Fibroblast of skin of left biceps (primary cell): Measurements from ENCODE around the gene CRYGS.
"Not testable (repeated sequence)": the region's sequence is repeated elsewhere in the genome, so short reads cannot be mapped to it uniquely, and the experiment has no call there.

Source experiments
- DNase-seq, 2 experiments: peaks; one replicate each; pipeline ENCODE4 v3.0.0-alpha.2; 2013; ENCODE audit warnings: low read depth in 2 of 2

Gene CRYGS

DNA sequence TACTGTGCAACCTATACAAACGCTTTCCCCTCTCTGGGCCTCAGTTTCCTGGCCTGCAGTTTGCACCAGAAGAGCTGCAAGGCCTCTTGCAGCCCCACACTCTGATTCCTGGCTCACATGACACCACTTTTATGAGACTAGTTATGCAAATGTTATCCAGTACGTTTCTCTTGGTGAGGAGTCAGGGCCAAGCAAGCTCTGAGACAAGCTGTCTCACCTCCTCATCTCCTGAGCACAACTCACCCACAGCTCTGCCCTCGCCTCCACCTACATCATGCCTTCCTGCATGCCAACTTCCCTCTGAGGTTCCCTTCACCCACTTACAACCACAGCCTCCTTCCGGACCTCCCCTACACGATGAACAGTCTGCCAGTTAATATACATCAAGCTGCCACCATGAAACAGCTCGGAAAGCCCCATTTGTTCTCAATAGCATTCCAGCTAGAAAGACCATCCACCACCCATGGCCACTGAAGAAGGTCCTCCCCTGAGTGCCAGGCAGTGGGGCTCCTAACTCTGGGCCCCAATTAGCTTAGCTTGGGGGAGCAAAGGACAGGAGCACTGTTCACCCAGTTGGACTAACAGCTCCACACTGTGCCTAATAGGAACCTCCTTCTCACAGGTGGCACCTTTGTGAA is 25.0 kb downstream of the CRYGS start:
- DNase-seq: no peak

DNA sequence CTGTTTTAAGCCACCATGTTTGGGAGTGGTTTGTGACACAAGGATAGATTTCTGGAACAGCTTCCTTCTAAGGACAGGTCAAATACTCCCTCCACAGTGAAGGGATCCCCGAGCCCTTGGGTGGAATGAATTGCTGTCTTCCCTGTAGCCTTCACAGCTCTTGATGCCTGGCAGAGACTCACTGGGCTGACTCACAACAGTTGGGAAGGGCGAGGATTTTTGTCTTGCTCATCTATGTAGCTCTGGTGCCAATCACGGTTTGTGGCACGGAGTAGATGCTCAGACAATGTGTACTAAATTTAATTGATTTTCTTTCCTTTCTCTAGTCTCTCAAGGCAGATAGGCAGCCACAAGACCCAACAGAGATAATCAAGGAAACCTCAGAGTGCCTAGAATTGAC is 27.0 kb downstream of the CRYGS start:
- DNase-seq: no peak

- no peak for DNase-seq
Measured at GRCh38 chr3:186516646-186517045, 27.5 kb downstream of the CRYGS start.

GRCh38 chr3:186515125-186515524 is 29.1 kb downstream of the CRYGS start:
- no peak for DNase-seq

- no peak for DNase-seq
Measured at GRCh38 chr3:186514296-186515002, 29.7 kb downstream of the CRYGS start.

- DNase-seq: no peak
Measured at GRCh38 chr3:186513386-186513785, 30.8 kb downstream of the CRYGS start.

GRCh38 chr3:186512570-186513302 is 31.4 kb downstream of the CRYGS start:
- no peak for DNase-seq

DNA sequence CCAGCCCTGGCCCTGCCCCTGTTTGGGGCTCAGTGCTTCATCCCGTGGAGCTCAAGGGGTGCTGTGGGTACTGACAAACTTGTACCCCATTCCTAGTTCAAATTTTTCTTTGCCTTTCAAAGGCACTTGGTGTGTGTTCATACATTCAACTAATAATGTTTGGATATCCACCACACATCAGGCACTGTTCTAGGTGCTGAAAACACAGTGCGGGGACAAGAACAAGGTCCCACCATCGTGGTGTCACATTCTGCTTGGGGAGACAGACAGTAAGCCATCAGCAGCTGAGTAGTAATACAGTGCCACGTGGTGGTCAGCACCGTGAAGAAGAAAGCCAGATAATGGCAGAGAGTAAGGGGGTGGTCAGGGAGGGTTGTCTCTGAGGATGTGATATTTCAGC is 32.5 kb downstream of the CRYGS start:
- DNase-seq: no peak

DNA sequence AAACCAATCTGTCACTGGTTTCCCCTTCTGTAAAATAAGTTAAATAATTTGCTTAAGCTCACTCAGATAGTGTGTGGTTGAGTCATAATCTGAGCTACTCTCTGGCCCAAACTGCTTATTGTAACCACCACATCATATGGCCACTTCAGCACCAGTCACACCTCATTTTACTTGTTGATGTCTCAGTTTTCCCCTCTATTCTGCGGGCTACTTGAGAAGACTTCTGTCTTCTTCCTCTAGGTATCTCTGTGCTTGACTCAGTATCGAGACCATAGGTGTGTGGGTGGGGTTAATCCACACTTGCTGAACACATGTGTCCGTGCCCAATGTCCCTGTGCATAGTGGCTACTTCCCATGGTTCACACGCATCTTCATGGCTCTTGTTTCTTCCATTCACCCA is 32.9 kb downstream of the CRYGS start:
- no peak for DNase-seq

- DNase-seq: no peak
Measured at GRCh38 chr3:186510374-186511079, 33.7 kb downstream of the CRYGS start.

DNA sequence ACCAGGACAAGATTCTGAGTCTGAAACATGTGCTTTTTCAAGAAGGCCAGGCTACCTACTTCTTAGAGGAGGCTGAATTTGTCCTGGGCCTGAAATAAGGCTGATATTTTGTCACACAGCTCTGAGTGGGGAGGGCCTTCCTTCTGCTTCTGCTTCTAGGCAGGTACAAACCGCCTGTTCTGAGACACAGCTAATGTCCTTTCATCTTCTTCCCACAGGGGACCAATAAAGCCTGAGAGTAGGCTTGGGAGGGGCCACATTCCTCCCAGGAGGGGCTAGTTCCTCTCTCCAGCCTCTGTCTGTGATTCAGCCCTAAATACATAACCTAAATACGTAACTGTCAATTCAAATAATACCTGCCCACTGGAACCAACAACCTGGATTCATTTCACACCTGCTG is 34.8 kb downstream of the CRYGS start:
- no peak for DNase-seq

- DNase-seq: no peak
Measured at GRCh38 chr3:186506857-186507256, 37.3 kb downstream of the CRYGS start.

DNA sequence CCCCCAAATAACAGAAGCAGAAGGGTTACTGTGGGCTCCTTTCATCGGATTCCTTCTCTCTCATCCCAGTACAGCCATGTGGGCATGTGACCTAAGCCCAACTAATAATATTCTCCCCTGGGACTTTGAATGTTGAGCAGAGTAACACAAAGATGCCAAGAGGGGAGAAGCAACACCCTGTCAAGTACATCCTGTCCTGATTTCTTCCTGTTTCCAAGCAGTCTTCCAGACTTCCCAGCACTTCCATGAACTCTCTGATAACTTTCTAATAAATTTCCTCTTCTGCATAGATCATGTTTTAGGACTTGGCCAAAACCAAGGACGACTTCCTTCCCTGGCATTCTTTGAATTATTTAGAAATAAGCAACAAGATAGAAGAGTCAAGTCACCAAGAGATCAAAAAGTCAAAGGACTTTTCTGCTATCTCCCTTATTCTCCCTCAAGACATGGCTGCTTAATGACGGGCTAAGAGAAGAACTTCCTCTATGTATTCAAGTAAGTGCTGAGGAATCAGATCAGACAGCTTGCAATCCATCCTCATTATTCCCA is 37.9 kb downstream of the CRYGS start:
- DNase-seq: no peak

DNA sequence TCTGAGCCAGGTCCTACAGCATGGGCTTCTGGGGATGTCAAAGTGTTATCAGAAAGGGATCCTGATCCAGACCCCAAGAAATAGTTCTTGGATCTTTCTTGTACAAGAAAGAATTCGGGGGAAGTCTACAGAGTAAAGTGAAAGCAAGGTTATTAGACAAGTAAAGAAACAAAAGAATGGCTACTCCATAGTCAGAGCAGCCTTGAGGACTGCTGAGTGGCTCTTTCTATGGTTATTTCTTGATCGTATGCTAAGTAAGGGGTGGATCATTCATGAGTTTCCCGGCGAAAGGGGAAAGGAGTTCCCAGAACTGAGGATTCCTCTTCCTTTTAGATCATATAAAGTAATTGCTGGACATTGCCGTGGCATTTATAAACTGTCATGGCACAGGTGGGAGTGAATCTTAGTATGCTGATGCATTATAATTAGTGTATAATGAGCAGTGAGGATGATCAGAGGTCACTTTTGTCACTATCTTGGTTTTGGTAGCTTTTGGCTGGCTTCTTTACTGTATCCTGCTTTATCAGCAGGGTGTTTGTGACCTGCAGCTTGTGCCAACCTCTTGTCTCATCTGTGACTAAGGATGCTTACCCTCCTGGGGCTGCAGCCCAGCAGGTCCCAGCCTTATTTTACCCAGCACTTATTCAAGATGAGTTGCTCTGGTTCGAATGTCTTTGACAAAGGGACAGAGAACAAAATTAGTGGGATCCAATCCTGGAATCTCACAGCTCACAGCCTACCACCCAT is 41.0 kb downstream of the CRYGS start:
- DNase-seq: no peak

GRCh38 chr3:186502138-186502948 is 41.8 kb downstream of the CRYGS start:
- no peak for DNase-seq

DNA sequence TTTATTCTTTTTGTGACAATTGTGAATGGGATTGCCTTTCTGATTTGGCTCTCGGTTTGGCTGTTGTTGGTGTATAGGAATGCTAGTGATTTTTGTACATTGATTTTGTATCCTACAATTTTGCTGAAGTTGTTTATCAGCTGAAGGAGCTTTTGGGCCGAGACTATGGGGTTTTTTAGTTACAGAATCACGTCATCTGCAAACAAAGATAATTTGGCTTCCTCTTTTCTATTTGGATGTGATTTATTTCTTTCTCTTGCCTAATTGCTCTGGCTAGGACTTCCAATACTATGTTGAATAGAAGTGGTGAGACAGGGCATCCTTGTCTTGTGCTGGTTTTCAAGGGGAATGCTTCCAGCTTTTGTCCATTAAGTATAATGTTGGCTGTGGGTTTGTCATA is 44.2 kb downstream of the CRYGS start:
- DNase-seq: not testable (repeated sequence)

GRCh38 chr3:186498022-186498421 is 46.2 kb downstream of the CRYGS start:
- DNase-seq: not testable (repeated sequence)

DNA sequence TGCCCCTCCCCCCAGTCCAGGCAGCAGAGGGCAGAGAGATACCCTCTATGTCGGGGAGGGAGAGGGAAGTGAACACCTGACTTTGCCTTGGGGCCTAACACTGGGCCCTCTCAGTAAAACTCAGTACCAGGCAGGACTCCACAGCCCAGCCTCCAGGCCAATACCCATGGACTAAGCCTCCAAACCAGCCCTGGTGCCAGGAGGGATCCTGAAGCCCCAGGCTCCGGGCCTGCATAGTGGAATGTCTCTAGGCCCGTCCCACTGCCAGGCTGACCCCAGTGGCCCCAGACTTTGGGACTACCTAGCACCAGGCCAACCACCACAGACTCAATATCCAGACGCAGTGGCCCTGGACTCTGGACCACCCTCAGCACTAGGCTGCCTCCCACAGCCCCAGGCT is 46.6 kb downstream of the CRYGS start:
- DNase-seq: no peak

GRCh38 chr3:186496635-186497034 is 47.5 kb downstream of the CRYGS start:
- no peak for DNase-seq

- no peak for DNase-seq
Measured at GRCh38 chr3:186496016-186496415, 48.2 kb downstream of the CRYGS start.
